OCI-LY1 (cell line): ENCODE results near the gene OSBPL6.

ENCODE experiments used
- CTCF ChIP-seq: fragments of 200-600 bp; sonication (generic), shearing (Covaris generic); IDR thresholded peaks from 2 replicates; pipeline ENCODE4 v1.5.1; 2017; ENCODE audit warnings: mild to moderate bottlenecking, antibody characterized with exemption, low read length, moderate library complexity, mixed read lengths
- EZH2 ChIP-seq: fragments of 200-600 bp; sonication (generic), shearing (Covaris generic); IDR thresholded peaks from 2 replicates; pipeline ENCODE4 v1.8.0; 2017; ENCODE audit warnings: borderline replicate concordance, mixed run types, mild to moderate bottlenecking, antibody characterized with exemption, low read length, moderate library complexity, mixed read lengths

GRCh38 chr2:178322068-178322467, 127.8 kb downstream of the OSBPL6 start:
- TF ChIP-seq CTCF: no peak
- no peak for TF ChIP-seq EZH2
